HG02943 (cell line): ENCODE data around the gene C6orf163.
"Not testable (repeated sequence)": the region's sequence is repeated elsewhere in the genome, so short reads cannot be mapped to it uniquely, and the experiment has no call there.

ENCODE experiments used
- ATAC-seq: cut with Tn5 transposase; IDR thresholded peaks from one replicate; pipeline ENCODE4 v1.9.1; 2021; ENCODE audit warnings: mild to moderate bottlenecking, low read depth, moderate library complexity; ENCODE audit not compliant: unreplicated experiment

C6orf163 gene

GRCh38 chr6:87344731-87345130 is at the start of gene C6orf163:
Gene C6orf163 (plus strand): TSS chr6:87344813. CDS start chr6:87345100, 287 bp downstream.
- no peak for ATAC-seq

- ATAC-seq = no peak
These were observed 47.5 kb upstream of the C6orf163 start for GRCh38 chr6:87297119-87297518.

GRCh38 chr6:87301277-87301676 is 43.3 kb upstream of the C6orf163 start:
- not testable (repeated sequence) for ATAC-seq

GRCh38 chr6:87308970-87309369 is 35.6 kb upstream of the C6orf163 start:
- ATAC-seq = no peak

- no peak for ATAC-seq
These were observed 31.8 kb upstream of the C6orf163 start for GRCh38 chr6:87312860-87313259.

- ATAC-seq = no peak
These were observed 29.5 kb upstream of the C6orf163 start for GRCh38 chr6:87315071-87315470.

- ATAC-seq = no peak
These were observed 25.2 kb upstream of the C6orf163 start for GRCh38 chr6:87319271-87319987.

- peak; percentile 98 for ATAC-seq
These were observed 22.1 kb upstream of the C6orf163 start, which contains the start of gene SMIM8 for GRCh38 chr6:87322304-87323212. Gene SMIM8 (plus strand): TSS chr6:87322588. CDS start chr6:87337032, 14,444 bp downstream.

GRCh38 chr6:87323880-87324279 is 20.7 kb upstream of the C6orf163 start:
- ATAC-seq = not testable (repeated sequence)

- ATAC-seq = no peak
These were observed 13.7 kb upstream of the C6orf163 start for GRCh38 chr6:87330961-87331360.

- ATAC-seq = no peak
These were observed 11.6 kb upstream of the C6orf163 start for GRCh38 chr6:87333033-87333432.

- no peak for ATAC-seq
These were observed 10.9 kb upstream of the C6orf163 start for GRCh38 chr6:87333591-87334181.

GRCh38 chr6:87334683-87335082 is 9.9 kb upstream of the C6orf163 start:
- ATAC-seq = no peak

GRCh38 chr6:87336367-87336766 is 8.2 kb upstream of the C6orf163 start:
- ATAC-seq = no peak

- no peak for ATAC-seq
These were observed 4.4 kb upstream of the C6orf163 start for GRCh38 chr6:87340230-87340629.

- no peak for ATAC-seq
These were observed 3.5 kb upstream of the C6orf163 start for GRCh38 chr6:87341158-87341557.

- no peak for ATAC-seq
These were observed 2.7 kb upstream of the C6orf163 start for GRCh38 chr6:87341899-87342298.

- ATAC-seq = no peak
These were observed 1.8 kb upstream of the C6orf163 start for GRCh38 chr6:87342829-87343228.

GRCh38 chr6:87346700-87347099 is 2.1 kb downstream of the C6orf163 start:
- ATAC-seq = no peak

- ATAC-seq = no peak
These were observed 5.3 kb downstream of the C6orf163 start for GRCh38 chr6:87349896-87350295.

- ATAC-seq = no peak
These were observed 5.9 kb downstream of the C6orf163 start for GRCh38 chr6:87350516-87350915.
